Bronchial epithelial cell (primary cell): Measurements from ENCODE around the gene TMEM220. TPM values are rescaled to one million over a fixed set of nuclear protein-coding genes. Genes with fewer than 3 reads are reported as not detected.
A peak's percentile ranks its signal among the peaks of the same experiment; 100 is the strongest.
"Not testable (repeated sequence)": the region's sequence is repeated elsewhere in the genome, so short reads cannot be mapped to it uniquely, and the experiment has no call there.

Experiments
- DNase-seq: peaks from one replicate; pipeline ENCODE4 v3.0.0-alpha.2; 2010; ENCODE audit warnings: low read depth
- FAIRE-seq: peaks from 2 replicates; lab custom pipeline; 2011; peaks lifted over from hg19 to GRCh38; lab: Jason Lieb, UNC
- H3K27me3 ChIP-seq: 2 replicates; pipeline ENCODE4 v1.5.1; 2011; ENCODE audit warnings: low read length; ENCODE audit not compliant: control insufficient read depth, insufficient read depth
- H3K36me3 ChIP-seq: 2 replicates; pipeline ENCODE4 v1.5.1; 2011; ENCODE audit warnings: low read length; ENCODE audit not compliant: control insufficient read depth, insufficient read depth
- H3K4me3 ChIP-seq: 2 replicates; pipeline ENCODE4 v1.5.1; 2011; ENCODE audit warnings: mild to moderate bottlenecking, low read depth, low read length, control low read depth
- total RNA-seq: library from RNA; depleted of rRNA; stranded (reverse); fragments of >200 nt; gene quantifications from 2 replicates; pipeline ENCODE4 v1.2.1, GENCODE V29; 2014
- TF ChIP-seq, protein P1 (sequence below): IDR thresholded peaks from 2 replicates; pipeline ENCODE4 v1.5.1; 2011; ENCODE audit warnings: mild to moderate bottlenecking, moderate library complexity, low read length, control low read depth, inconsistent platforms; ENCODE audit not compliant: insufficient read depth, severe bottlenecking

The TMEM220 gene
- total RNA-seq, 1 donor from 2014 or later = 0.79 TPM

DNA sequence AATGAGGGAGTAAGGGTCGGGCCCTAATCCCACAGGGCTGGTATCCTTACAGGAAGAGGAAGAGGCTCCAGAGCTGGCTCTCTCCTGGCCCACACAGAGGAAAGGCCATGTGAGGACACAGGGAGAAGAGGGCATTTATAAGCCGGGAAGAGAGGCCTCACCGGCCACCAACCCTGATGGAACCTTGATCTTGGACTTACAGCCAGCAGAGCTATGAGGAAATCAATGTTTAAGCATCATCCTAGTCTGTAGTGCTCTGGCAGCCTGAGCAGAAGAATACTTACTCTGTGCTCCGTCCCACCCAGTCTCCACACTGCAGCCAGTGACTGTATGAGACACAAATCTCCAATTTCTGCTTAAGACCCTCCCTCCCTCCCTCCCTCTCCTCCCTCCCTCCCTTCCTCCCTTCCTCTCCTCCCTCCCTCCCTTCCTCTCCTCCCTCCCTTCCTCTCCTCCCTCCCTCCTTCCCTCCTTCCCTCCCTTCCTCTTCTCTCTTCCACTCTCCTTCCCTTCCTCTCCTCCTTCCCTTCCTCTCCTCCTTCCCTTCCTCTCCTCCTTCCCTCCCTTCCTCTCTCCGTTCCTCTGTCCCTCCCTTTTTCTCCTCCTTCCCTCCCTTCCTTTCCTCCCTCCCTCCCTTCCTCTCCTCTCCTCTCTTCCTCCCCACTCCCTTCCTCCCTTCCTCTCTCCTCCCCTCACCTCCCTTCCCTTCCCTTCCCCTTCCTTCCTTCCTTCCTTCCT lies 8.9 kb upstream of the TMEM220 start:
- no peak for FAIRE-seq
- no peaks in the 10 kb centered on the region for H3K27me3 ChIP-seq
- TF ChIP-seq, protein P1, sequence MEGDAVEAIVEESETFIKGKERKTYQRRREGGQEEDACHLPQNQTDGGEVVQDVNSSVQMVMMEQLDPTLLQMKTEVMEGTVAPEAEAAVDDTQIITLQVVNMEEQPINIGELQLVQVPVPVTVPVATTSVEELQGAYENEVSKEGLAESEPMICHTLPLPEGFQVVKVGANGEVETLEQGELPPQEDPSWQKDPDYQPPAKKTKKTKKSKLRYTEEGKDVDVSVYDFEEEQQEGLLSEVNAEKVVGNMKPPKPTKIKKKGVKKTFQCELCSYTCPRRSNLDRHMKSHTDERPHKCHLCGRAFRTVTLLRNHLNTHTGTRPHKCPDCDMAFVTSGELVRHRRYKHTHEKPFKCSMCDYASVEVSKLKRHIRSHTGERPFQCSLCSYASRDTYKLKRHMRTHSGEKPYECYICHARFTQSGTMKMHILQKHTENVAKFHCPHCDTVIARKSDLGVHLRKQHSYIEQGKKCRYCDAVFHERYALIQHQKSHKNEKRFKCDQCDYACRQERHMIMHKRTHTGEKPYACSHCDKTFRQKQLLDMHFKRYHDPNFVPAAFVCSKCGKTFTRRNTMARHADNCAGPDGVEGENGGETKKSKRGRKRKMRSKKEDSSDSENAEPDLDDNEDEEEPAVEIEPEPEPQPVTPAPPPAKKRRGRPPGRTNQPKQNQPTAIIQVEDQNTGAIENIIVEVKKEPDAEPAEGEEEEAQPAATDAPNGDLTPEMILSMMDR = no peak
- no peak for DNase-seq
- H3K4me3 ChIP-seq = no peak overlapping the region
- no peaks in the 10 kb centered on the region for H3K36me3 ChIP-seq

DNA sequence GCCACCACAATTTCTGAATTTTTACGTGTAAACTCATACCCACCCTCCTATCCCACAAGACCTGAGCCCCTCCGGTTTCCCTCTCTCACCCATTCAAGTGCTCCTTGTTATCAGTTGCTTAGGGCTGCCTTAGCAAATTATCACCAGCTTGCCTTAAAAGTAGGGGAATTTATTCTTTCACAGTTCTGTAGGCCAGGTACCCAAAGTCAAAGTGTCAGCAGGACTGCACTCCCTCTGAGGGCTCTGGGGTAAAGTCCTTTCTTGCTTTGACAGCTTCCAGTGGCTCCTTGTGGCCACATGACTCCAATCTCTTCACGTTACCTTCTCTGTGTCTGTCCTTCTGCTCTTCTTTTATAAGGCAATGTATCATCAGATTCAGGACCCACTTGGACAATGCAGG lies 7.9 kb upstream of the TMEM220 start:
- FAIRE-seq (no peak), DNase-seq (no peak)
- Histone ChIP-seq H3K36me3 (no peaks in the 10 kb centered on the region), H3K4me3 (no peak overlapping the region), H3K27me3 (no peaks in the 10 kb centered on the region)
- TF ChIP-seq, protein P1 = no peak

DNA sequence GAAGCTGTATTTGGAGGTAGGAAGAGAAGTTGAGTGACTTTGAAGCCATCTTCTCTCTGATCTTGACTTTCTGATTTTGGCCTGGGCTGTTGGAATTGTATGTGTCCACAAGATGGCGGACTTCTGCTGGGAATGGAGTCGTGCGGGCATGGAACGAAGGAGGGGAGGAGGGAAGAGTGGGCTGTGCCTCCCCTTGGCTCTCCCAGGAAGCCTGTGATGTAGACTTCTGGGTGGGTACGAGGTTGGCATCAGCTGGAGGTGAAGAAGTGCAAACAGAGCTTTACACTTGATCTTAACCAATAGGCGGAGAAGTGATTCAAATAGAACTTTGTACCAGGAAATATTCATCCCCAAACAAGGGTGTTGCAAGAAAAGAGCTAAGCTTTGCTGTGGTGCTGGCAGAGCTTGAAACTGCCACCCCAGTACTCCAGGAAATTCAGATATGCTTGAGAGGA lies 7.4 kb upstream of the TMEM220 start:
- Histone ChIP-seq H3K27me3 (no peaks in the 10 kb centered on the region), H3K36me3 (no peaks in the 10 kb centered on the region), H3K4me3 (no peak overlapping the region)
- DNase-seq (peak; percentile 55), FAIRE-seq (no peak)
- TF ChIP-seq, protein P1 = peak; percentile 83

DNA sequence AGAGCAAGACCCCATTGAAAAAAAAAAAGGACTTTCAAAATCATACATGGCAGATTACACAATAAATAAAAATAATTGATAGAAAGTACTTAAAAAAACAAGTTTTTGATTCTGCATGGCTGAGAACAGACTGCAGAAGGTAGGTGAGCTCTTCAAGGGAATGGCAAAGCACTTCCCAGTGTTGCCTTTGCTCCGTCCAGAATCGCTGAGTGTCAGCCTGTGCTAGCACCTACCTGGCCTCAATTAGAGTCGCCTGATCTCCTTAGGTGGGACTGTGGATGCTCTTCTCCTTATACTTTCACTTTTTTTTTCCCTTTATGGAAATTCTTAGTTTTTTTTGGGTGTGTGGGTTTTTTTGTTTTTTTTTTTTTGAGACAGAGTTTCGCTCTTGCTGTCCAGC lies 6.0 kb upstream of the TMEM220 start:
- TF ChIP-seq, protein P1 = no peak
- H3K27me3 ChIP-seq = no peaks in the 10 kb centered on the region
- no peak overlapping the region for H3K4me3 ChIP-seq
- DNase-seq = no peak
- FAIRE-seq = no peak
- no peaks in the 10 kb centered on the region for H3K36me3 ChIP-seq

DNA sequence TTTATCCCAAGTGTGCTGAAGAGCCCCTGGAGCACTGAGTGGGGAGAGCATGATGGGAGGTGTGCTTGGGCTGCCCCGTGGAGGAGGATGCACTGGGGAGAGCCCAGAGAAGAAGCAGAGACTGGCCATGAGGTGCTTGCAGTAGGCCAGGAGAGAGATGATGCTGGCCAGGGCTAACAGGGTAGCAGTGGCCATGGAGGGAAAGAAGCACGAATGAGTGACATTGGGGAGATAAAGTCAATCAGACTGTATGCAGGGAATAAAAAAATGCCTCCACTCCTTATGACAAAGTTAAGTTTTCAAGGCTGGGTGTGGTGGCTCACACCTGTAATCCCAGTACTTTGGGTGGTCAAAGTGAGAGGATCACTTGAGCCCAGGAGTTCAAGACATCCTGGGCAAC lies 5.4 kb upstream of the TMEM220 start:
- no peak for DNase-seq
- no peaks in the 10 kb centered on the region for H3K27me3 ChIP-seq
- no peaks in the 10 kb centered on the region for H3K36me3 ChIP-seq
- FAIRE-seq = no peak
- TF ChIP-seq, protein P1 = no peak
- no peak overlapping the region for H3K4me3 ChIP-seq

DNA sequence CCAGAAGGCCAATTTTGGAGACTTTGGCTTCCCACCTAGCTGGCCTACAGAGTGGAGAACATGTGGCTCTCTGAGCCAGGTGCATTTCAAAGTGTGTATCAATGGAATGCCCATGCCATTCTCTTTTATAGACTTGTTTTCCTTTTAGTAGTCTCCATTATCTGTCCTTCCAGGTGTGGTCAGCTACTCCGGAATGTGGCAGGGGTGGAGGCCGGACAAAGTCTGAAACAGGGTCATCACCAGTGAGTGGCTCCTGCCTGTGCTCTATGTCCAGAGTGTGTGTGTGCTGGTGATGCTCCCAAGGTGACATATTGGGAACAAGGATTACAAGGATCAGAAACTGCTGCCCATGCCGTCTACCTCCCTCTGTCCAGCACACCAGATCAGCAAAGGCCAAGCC lies 3.8 kb upstream of the TMEM220 start:
- H3K27me3 ChIP-seq = no peaks in the 10 kb centered on the region
- no peak for DNase-seq
- FAIRE-seq = no peak

DNA sequence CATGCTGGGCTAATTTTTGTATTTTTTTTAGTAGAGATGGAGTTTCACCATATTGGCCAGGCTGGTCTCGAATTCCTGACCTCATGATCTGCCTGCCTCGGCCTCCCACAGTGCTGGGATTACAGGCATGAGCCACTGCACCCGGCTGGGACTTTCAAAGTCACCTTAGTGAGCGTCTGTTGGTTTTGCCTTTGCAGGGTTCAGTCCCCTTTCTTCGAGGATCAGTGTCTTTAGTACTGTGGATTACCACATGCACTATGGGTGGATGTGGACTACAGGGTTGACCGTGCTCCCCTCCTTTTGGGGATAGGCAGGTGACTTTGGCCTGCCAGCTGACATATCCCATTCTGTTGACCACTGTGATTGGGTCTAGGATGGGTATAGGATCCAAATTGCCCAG lies 2.3 kb upstream of the TMEM220 start:
- not testable (repeated sequence) for DNase-seq, H3K4me3 ChIP-seq, FAIRE-seq, H3K27me3 ChIP-seq, H3K36me3 ChIP-seq

More for the DNA sequence above, 3.8 kb upstream of the TMEM220 start:
- TF ChIP-seq, protein P1 = no peak
- H3K36me3 ChIP-seq = no peaks in the 10 kb centered on the region
- H3K4me3 ChIP-seq = no peak overlapping the region
